HFF-Myc (cell line): ENCODE measurements around the gene C1QTNF2.

Source experiments
- DNase-seq: peaks from one replicate; pipeline ENCODE4 v3.0.0-alpha.2; 2011; ENCODE audit warnings: low read depth; ENCODE audit errors: extremely low read depth
- H3K4me3 ChIP-seq: replicated peaks from 2 replicates; pipeline ENCODE4 v1.5.1; 2011; ENCODE audit warnings: low read depth, mild to moderate bottlenecking, control low read depth, low read length
- CTCF ChIP-seq: IDR thresholded peaks from 2 replicates; pipeline ENCODE4 v1.5.1; 2012; ENCODE audit warnings: mild to moderate bottlenecking, low read depth, low read length, control low read depth; ENCODE audit errors: missing control alignments

C1QTNF2 gene

GRCh38 chr5:160375166-160375565, 4.7 kb upstream of the C1QTNF2 start:
- no peak for TF ChIP-seq CTCF
- DNase-seq, result no peak
- H3K4me3 ChIP-seq, result no peak overlapping the region

- no peak for TF ChIP-seq CTCF
- DNase-seq, result no peak
- no peak overlapping the region for H3K4me3 ChIP-seq
Observed at GRCh38 chr5:160371294-160371693, 868 bp upstream of the C1QTNF2 start.

GRCh38 chr5:160370713-160371034, 248 bp upstream of the C1QTNF2 start:
- H3K4me3 ChIP-seq, result peak overlapping the region; percentile 47
- no peak for DNase-seq
- TF ChIP-seq CTCF, result no peak

GRCh38 chr5:160367885-160368284, 2.5 kb downstream of the C1QTNF2 start:
- no peak for DNase-seq
- no peak for TF ChIP-seq CTCF
- no peak overlapping the region for H3K4me3 ChIP-seq

- DNase-seq, result no peak
- no peak for TF ChIP-seq CTCF
- H3K4me3 ChIP-seq, result no peak overlapping the region
Observed at GRCh38 chr5:160367261-160367660, 3.2 kb downstream of the C1QTNF2 start.

GRCh38 chr5:160366230-160366629, 4.2 kb downstream of the C1QTNF2 start:
- no peak for TF ChIP-seq CTCF
- H3K4me3 ChIP-seq, result no peak overlapping the region
- no peak for DNase-seq

GRCh38 chr5:160363660-160364395, 6.6 kb downstream of the C1QTNF2 start:
- H3K4me3 ChIP-seq, result no peak overlapping the region
- DNase-seq, result no peak

More at GRCh38 chr5:160363660-160364395, 6.6 kb downstream of the C1QTNF2 start:
- no peak for TF ChIP-seq CTCF
